Measurements from ENCODE around the gene TRIM33.
"Not testable (repeated sequence)": the region's sequence is repeated elsewhere in the genome, so short reads cannot be mapped to it uniquely, and the experiment has no call there.

The TRIM33 gene

GRCh38 chr1:114467491-114467890 is 43.5 kb downstream of the TRIM33 start:
- DNase-seq (ENCODE audit: low read depth, low spot score) = no peak

- DNase-seq (ENCODE audit: low read depth, low spot score) = no peak
Observed at GRCh38 chr1:114466334-114467014, 44.5 kb downstream of the TRIM33 start.

GRCh38 chr1:114462963-114463362 is 48.0 kb downstream of the TRIM33 start:
- DNase-seq (ENCODE audit: low read depth, low spot score) = no peak

DNA sequence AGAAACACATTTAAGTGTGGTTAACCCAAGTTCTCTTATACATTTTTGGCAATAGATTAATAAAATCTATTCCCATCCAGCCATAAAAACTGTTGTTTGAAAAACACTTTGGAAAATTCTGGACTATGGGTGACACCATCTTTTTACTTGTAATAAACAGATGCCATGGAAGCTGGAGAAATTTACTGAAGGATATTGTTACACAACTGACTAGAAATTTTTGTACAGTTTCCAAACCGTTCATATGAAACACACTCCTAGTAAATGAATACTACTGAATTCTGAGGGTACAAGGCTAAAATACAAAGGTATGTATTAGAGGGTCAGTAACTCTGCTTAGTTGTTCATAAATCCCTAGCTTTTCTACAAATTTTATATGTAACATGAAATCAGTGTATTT is 48.7 kb downstream of the TRIM33 start:
- DNase-seq (ENCODE audit: low read depth, low spot score) = no peak

GRCh38 chr1:114458237-114458777 is 52.7 kb downstream of the TRIM33 start:
- no peak for DNase-seq (ENCODE audit: low read depth, low spot score)

GRCh38 chr1:114457675-114458236 is 53.2 kb downstream of the TRIM33 start:
- no peak for DNase-seq (ENCODE audit: low read depth, low spot score)

DNA sequence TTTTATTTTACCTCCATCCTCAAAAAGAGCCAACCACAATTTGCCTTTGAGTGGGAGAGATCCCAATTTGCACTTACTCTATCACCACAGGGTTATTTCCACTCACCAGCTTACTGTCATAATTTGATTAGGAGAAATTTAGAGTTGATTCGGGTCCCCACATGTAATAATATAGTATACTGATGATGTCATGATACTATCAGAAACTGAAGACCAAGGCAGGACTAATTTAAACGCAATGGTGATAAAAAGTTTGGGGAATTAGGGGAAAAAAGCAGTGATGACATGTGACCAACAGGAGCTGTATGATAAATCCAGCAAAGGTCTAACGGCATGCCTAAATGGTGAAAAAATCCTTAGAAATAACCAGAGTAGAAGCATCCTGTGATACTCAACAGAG is 54.4 kb downstream of the TRIM33 start:
- DNase-seq (ENCODE audit: low read depth, low spot score) = no peak

- DNase-seq (ENCODE audit: low read depth, low spot score) = no peak
Observed at GRCh38 chr1:114455102-114455785, 55.8 kb downstream of the TRIM33 start.

DNA sequence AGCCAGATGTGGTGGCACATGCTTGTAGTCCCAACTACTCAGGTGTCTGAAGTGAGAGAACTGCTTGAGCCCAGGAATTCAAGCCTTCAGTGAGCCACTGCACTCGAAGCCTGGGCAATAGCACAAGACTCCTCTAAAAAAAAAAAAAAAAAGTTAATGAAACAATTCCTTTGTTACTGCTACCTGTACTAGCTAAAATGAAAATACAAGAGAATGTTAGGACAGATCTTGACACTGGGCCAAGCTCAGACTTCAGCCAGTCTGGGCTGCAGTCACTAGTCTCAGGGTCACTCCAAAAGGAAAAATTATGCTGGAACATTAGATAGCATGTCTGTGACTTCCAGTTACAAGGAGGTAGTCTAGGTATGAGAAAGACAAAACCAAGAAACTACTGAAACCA is 56.5 kb downstream of the TRIM33 start:
- DNase-seq (ENCODE audit: low read depth, low spot score) = no peak

GRCh38 chr1:114453361-114453784 is 57.6 kb downstream of the TRIM33 start:
- DNase-seq (ENCODE audit: low read depth, low spot score) = no peak

DNA sequence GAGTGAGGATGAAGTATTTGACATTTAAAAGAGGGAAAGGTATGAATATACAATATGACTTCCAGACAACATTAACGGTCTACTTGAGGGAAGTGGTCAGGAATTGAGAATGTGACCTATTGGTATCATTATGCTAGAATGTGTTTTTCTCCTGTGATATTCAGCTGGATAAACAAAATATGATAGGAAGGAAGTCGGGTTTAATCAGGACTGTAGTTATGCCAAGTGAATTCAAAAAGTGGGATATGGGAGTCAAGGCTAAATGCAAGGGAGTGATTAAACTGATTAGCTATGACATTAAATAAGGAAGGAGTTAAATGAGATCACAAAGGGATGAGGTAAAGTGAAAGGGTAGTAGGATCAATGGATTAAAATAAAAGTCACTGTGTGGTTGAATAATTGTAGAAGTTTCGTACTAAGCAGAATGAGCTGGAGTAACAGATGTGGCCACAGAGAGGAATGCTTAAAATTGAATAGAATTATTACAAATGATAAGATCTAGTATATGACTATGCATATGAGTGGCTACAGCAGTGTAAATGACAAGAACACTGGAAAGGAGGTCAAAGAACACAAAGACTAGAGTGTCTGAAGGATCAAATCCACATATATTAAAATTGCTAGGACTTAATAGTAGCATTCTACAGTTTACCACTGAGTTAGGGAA is 62.5 kb downstream of the TRIM33 start:
- DNase-seq (ENCODE audit: low read depth, low spot score) = no peak

DNA sequence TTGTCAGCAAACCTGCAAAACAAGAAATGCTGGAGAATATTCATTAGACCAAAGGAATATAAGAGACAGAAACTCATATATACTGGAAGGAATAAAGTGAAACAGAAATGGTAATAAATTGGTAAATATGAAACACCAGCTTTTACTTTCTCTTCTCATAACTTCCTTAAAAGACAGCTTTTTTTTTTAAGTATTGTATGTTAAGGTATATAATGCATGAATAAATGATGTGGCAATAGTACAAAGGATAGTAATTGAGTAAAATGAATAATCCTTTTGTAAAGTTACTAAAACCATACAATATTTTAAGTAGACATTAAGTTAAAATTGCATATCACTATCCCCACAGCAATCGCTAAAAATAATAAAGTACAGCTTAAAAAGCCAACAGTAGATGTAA is 64.8 kb downstream of the TRIM33 start:
- DNase-seq (ENCODE audit: low read depth, low spot score) = no peak

DNA sequence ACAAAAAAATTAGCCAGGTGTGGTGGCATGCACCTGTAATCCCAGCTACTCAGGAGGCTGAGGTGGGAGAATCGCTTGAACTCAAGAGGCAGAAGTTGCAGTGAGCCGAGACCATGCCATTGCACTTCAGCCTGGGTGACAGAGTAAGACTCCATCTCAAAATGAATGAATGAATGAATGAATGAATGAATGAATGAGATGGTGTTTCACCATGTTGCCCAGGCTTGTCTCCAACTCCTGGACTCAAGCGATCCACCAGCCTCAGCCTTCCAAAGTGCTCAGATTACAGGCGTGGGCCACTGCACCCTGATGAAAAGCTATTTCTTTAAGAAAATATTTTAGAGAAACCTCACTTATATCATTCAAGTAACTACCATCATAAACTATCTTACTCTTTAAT is 67.8 kb downstream of the TRIM33 start:
- DNase-seq (ENCODE audit: low read depth, low spot score) = not testable (repeated sequence)

GRCh38 chr1:114441332-114441731 is 69.7 kb downstream of the TRIM33 start:
- DNase-seq (ENCODE audit: low read depth, low spot score) = no peak

GRCh38 chr1:114439369-114439768 is 71.6 kb downstream of the TRIM33 start:
- DNase-seq (ENCODE audit: low read depth, low spot score) = no peak

DNA sequence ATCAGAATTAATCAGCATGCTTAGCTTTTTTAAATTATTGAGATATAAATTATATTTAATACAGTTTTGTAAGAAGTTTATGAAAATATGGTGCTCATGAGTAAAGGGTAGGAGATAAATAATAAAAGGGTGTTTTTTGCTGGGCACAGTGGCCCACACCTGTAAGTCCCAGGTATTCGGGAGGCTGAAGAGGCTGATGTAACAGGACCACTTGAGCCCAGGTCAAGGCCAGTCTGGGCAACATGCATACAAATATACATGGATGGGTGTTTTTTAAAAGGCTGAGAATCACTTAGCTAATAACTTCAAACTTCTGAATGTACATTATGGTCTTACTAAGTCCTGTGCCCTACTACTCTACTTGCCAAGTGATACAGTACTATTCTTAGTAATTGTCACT is 73.2 kb downstream of the TRIM33 start:
- no peak for DNase-seq (ENCODE audit: low read depth, low spot score)

GRCh38 chr1:114436799-114437198 is 74.2 kb downstream of the TRIM33 start:
- no peak for DNase-seq (ENCODE audit: low read depth, low spot score)

DNA sequence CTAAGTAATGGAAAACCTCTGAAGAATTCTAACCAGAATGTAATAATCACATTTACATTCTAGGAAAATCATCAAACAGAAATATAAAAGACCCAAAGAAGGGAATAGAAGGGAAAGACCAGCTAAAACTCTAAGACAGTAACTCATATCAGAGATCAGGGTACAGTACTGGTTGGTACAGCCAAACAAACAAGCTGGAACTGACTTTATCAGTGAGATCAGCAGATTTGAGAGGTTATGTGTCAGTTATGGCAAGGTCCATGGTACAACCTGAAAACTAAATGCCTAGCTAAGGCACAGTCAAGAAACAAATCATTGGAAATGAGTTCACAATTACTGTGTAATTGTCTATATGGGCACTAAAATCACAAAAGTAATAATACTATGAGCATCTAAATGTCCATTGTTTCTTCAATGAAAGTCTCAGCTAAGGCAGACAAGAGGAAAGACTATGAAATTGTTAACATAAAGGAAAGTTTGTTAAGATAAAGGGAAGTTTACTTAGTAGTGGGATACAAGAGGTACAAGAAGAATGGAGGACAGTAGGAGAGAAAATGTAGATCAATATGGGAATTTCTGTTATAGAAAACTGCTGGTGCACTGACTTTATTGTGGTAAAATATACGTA is 75.8 kb downstream of the TRIM33 start:
- no peak for DNase-seq (ENCODE audit: low read depth, low spot score)

DNA sequence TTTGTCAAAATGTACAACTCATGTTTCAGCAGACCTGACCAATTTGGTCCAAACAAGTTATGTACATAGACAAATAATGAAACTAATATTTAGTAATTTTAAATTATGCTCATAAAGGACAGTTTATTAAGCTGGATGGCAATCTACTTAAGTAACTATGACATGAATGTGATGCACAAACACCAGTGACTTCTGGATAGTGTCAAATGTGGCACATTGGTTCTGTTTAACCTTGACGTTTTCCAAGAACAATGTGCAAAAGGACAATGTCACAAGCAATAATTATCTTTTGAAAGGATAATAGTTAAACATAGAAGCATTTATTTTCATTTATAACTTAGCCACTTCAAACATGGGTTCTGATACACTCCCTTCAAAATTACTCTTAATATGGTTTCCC is 80.0 kb downstream of the TRIM33 start:
- no peak for DNase-seq (ENCODE audit: low read depth, low spot score)

DNA sequence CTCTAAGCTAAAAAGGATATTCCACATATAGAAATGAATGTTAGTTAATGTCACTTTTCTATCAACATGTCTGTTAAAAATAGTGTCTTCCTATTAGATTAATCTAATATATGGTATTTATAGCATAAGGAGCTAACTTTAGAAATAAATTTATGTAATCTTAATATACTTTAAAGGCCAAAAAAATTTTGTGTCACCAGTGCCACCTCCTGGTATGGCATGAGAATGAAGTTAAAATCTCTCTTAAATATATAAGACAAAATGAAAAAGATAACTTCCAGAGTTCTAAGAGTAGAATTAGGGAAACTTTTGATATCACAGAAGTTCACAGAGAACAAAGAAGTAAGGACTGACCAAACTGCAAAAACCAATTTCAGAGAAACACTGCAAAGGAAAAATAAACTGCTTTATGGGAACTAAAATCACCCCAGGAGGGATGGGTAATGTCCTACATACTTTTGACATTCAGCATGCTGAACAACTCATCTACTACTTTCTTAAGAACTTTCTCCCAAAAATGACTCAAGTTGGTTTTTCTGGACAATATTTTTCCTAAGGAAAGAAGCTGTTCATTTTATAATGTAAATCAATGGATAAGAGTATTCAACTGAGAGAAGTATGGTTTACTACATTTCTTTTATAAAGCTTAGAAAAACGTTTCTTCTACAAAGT is 82.8 kb downstream of the TRIM33 start:
- DNase-seq (ENCODE audit: low read depth, low spot score) = no peak

DNA sequence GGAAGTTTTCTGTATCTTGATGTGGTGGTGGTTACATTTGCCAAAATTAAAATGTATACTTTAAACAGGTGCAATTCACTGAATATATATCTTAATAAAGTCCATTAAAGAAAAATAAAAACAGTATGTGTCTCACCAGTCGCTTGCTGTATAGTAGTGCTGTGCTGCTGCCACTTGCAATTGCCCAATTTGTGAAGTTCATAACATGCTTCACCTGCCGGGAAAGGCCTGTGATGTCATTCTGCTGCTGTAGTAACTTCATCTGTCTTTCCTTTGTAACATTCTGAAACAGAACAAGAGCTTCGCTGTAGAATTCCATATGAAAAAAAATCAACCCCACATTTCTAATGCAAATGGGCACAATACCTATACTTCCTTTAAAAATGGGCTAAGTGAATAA is 83.4 kb downstream of the TRIM33 start:
- no peak for DNase-seq (ENCODE audit: low read depth, low spot score)
